NCI-H1694 treated with DMSO at 0.1 percent for 48 hours (cell line): ENCODE measurements around the gene CIAO2B.
"Not testable (repeated sequence)": the region's sequence is repeated elsewhere in the genome, so short reads cannot be mapped to it uniquely, and the experiment has no call there.

Source experiments
- DNase-seq: peaks from one replicate; lab custom pipeline; 2025; lab: John Stamatoyannopoulos, UW

The CIAO2B gene

DNA sequence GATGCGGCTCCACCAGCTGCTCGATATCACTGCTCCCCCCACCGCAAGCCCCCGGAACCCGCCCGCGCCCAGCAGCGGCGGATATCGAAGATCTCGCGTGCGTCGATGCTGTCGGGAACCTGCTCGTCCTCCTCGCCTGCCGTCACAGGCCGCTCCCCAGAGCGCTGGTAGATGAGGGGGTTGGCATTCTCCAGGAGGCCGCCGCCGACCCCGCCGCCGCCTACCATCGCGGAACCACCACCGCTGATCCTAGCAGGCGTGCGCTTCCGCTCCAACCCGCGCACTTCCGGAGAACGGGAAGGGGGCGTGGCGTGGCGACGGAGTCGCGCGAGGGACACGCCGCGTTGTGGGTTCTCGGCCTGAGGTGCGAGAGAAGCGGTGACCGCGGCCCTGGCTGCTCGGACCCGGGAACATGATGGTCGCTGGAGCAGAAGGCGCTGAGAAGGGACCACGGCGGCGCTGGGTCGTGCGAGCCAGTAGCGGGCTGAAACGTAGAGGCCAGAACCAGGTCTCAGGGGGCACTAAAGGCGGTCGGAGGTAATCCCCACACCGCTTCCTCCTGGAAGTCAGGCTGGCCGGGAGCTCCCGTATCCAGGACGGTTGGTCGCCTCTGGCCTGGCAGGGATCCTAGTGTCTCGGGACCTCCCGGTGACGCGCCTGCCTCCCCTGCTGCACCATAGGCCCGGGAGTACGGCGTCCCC lies at the start of gene CIAO2B:
TSS of gene CIAO2B (minus strand) at position 265 of the 701 bp plus-strand sequence. CDS start at position 227, 38 bp downstream.
- DNase-seq: peak; percentile 26

GRCh38 chr16:66983033-66983432 lies 48.8 kb upstream of the CIAO2B start:
- DNase-seq: no peak

GRCh38 chr16:66979011-66979717 lies 45.0 kb upstream of the CIAO2B start:
- no peak for DNase-seq

DNA sequence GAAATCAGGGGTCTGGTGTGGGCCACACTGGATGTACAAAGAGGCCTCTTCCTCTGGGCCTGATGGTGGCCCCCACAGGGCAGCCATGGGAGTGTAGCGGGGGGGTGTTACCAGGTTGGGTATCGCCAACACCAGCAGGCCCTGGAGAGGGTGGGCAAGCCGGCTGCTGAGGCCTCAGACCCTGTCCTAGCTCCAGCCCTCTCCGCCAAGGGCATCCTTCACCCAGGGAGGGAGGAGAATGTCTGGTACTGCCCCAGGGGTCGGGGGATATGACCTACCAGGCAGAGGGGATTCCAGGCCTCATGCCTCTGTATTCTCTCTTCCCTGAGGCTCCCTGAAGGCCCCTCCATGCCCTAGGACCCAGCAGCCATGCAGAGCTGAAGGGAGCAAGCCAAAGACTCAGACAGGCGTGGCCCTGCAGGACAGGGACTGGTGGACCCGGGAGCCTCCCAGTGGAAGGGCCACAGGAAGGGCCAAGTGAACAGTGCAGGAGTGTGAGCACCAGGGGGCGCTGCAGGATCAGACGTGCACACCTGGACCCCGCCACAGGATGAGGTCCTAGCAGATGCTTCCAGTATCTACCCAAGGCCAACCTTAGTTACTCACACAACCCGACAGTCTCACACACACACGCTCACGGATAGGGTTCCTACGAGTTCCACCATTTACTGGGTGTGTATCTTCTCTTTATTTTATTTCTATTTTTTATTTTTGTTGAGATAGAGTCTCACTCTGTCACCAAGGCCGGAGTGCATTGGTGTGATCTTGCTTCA lies 43.3 kb upstream of the CIAO2B start:
- peak; percentile 80 for DNase-seq

- DNase-seq: no peak
These were observed 42.5 kb upstream of the CIAO2B start for GRCh38 chr16:66976746-66977145.

DNA sequence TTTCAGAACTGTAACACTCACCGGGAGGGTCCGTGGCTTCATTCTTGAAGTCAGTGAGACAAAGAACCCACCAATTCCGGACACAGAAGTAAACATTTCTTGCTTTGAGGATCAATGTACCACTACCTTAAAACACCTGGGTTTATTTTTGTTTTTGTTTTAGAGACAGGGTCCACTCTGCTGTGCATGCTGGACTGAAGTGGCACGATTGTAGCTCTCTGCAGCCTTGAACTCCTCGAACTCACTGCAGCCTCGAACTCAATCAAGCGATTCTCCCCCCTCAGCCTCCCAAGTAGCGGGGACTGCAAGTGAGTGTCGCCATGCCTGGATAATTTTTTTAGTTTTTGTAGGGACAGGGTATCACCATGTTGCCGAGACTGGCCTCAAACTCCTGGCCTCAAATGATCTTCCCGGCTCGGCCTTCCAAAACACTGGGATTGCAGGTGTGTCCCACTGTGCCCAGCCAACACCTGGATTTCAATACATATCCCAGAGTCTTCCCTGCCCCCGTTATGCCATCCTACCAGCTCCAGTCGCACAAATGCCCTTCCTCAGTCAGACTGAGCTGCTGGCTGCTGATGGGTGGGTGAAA lies 41.2 kb upstream of the CIAO2B start:
- no peak for DNase-seq

GRCh38 chr16:66974932-66975246 lies 40.7 kb upstream of the CIAO2B start:
- not testable (repeated sequence) for DNase-seq

- not testable (repeated sequence) for DNase-seq
These were observed 40.1 kb upstream of the CIAO2B start for GRCh38 chr16:66974156-66974931.

- DNase-seq: no peak
These were observed 39.5 kb upstream of the CIAO2B start for GRCh38 chr16:66973716-66974115.

GRCh38 chr16:66972983-66973382 lies 38.8 kb upstream of the CIAO2B start:
- DNase-seq: no peak

GRCh38 chr16:66970775-66971720 lies 36.8 kb upstream of the CIAO2B start:
- no peak for DNase-seq

DNA sequence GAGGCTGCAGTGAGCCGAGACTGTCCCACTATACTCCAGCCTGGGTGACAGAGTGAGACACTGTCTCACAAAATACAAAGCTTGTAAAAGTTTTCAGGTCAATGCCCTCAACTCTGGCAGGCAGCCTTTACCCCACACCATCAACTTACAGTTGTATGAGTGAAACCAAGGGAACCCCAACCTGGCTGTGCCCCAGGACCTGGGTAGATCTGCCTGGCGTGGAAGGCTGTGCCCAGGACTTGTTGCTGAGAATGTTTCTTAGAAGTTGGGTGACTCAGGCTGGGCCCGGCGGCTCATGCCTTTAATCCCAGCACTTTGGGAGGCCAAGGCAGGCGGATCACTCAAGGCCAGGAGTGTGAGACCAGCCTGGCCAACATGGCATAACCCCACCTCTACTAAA lies 34.6 kb upstream of the CIAO2B start:
- no peak for DNase-seq

GRCh38 chr16:66964049-66964448 lies 29.8 kb upstream of the CIAO2B start:
- no peak for DNase-seq

- DNase-seq: no peak
These were observed 27.7 kb upstream of the CIAO2B start for GRCh38 chr16:66961914-66962313.

DNA sequence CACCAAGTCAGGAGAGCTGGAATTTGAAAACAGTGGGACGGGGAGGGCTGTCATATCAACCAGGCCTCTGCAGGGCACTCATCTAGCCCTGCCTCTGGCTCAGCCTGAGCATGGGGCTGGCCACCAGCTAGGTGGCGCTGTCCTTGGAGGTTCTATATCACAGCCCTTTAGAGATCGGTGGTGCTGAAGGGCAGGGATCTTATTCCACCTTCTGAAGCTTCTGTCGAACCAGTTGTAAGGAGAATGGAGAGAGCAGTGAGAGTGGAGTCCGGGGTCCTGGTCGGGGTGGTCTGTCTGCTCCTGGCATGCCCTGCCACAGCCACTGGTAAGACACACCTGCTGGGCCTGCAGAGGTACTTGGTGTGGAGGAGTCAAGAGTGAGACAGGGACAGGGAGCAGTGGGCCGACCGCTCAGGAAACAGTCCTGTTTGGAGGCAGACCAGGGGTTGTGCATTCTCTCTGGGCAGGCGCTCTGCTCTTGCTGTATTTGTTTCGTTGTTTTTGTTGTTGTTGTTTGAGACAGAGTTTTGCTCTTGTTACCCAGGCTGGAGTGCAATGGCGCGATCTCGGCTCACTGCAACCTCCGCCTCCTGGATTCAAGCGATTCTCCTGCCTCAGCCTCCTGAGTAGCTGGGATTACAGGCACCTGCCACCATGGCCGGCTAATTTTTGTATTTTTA lies 27.0 kb upstream of the CIAO2B start, which contains the start of gene CES3:
TSS of gene CES3 (plus strand) at position 202 of the 680 bp plus-strand sequence. CDS start at position 244, 42 bp downstream.
- DNase-seq: peak; percentile 88

- no peak for DNase-seq
These were observed 26.1 kb upstream of the CIAO2B start for GRCh38 chr16:66960270-66960669.

DNA sequence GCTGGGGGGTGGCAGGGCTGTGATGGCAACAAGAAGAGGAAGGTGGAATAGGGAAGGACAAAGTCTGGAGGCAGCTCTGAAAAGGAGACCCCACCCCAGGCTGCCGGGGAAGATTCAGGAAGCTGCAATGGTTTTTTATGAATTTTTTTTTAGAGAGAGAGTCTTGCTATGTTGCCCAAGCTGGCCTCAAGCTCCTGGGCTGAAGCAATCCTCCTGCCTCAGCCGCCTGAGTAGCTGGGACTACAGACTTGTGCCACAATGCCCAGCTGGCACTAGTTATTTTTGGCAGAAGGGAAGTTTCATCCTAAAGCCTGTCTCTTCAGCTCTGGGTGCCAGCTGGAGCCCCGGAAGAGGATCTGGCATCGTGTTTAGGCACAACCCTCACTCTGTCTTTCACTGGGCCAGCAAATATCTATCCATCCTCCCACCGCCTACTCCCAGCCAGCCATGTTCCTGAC lies 25.5 kb upstream of the CIAO2B start:
- DNase-seq: peak; percentile 75

DNA sequence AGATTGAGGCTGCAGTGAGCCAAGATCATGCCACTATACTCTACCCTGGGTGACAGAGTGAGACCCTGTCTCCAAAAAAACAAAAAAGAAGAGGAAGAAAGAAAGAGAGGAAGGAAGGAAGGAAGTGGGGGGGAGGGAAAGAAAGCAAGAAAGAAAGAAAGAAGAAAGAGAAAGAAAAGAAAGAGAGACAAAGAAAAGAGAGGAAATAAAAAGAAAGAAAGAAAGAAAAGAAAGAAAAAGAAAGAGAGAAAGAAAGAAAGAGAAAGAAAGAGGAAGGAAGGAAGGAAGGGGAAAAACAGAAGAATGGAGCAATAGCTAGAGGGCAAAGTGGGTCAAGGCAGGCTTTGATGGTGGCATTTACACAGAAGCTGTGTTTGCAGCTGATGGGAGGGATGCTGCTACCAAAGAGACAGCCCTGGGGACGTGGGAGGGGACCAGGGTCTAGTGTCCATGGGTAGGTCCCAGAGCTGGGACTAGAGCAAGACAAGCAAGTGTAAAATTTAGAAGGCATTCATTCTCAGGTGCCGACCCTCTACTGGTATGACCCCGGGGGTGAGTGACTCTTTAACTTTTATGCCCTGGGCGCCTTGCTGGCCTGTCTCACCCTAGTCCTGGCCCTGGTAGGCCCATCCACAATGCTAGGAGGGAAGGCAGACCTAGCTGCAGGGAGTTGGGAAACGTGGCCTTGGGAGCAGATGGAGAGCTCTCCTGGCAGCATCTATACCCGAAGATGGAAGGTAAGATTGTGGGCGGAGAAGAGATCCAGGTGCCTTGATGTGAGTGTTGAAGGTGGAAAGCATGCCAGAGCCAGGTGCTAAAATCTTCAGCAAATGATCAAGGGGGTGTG lies 24.9 kb upstream of the CIAO2B start:
- DNase-seq: no peak

DNA sequence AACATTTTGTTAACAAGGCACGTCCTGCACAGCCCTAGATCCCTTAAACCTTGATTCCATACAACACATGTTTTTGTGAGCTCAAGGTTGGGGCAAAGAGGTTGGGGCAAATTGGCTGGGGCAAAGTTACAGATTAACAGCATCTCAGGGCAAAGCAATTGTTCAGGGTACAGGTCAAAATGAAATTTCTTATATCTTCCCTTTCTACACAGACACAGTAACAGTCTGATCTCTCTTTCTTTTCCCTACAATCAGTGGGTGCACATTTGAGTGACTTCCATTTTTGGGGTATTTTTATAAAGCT lies 21.9 kb upstream of the CIAO2B start:
- DNase-seq: not testable (repeated sequence)
